HG02571 (cell line): ENCODE measurements around the gene MTF1.
"Not testable (repeated sequence)": the region's sequence is repeated elsewhere in the genome, so short reads cannot be mapped to it uniquely, and the experiment has no call there.

Experiments used
- ATAC-seq: cut with Tn5 transposase; IDR thresholded peaks from one replicate; pipeline ENCODE4 v1.9.1; 2021; ENCODE audit warnings: mild to moderate bottlenecking, moderate library complexity; ENCODE audit not compliant: unreplicated experiment

MTF1 gene

DNA sequence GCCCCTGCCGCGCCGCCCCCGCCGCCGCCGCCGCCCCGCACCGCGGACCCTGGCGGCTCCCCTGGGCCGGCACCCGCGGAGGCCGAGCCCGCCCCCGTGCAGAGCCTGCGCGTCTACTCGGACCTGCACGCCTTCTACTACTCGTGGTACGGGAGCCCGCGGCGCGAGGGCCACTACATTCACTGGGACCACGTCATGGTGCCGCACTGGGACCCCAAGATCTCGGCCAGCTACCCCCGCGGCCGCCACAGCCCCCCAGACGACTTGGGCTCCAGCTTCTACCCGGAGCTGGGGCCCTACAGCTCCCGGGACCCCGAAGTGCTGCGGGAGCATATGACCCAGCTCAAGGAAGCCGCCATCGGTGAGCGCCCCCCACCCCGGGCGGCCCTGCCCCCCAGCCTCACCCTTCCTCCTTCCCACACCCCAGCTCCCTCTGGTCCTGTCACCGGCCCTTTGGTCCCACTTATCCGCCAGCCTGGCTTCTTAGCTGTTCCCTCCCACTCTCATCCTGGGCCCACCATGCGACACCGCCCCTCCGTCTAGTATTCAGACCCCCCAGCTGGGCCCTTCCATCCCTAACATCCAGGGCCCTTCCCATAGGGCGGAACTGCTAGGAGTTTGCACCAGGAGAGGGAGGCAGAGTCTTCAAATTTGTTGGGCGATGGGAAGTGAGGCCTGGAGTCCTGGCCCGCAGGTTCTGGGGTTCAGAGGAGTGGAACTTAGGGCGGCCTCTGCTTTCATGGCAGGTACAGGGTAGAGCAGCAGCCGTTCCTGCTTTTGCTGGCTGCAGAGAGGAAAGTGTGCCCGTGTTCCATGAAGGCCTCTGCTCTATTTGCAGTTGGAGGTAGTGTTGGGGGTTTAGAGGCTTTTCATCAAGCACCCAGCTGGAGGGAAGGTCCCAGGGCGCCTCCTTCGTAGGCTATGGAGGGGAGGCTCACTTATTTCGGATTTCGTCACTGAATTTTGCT lies 64.7 kb downstream of the MTF1 start:
- no peak for ATAC-seq

GRCh38 chr1:37793773-37794371 lies 65.5 kb downstream of the MTF1 start, which contains the start of gene MANEAL:
TSS of gene MANEAL (plus strand) at chr1:37793847. CDS start at chr1:37794183, 336 bp downstream.
- ATAC-seq = no peak

GRCh38 chr1:37792943-37793686 lies 66.3 kb downstream of the MTF1 start:
- ATAC-seq = no peak

GRCh38 chr1:37782491-37782890 lies 76.9 kb downstream of the MTF1 start:
- no peak for ATAC-seq

- no peak for ATAC-seq
Observed at GRCh38 chr1:37778654-37779053, 80.7 kb downstream of the MTF1 start.

DNA sequence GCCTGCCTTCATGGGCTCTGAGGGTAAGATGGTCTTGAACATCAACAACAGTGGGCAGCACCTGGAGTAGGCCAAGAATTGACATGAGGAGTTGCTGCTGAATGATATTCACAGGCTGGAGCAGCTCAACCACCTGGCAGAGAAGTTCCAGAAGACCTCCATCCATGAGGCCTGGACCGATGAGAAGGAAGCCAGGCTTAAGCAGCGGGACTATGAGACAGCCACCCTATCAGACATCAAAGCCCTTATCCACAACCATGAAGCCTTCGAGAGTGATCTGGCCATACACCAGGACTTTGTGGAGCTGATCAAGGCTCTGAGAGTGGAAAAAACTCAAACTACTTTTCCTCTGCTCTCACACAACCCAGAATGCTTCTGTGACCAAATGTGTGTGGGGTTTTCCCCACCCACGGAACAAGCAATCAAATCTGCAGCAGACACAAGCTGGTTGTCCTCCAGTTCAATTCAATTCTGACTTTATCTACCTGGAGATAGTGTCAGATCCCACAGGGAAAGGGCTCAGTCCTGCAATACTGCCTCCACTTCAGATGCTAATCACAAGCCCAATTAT lies 82.4 kb downstream of the MTF1 start:
- ATAC-seq = no peak

DNA sequence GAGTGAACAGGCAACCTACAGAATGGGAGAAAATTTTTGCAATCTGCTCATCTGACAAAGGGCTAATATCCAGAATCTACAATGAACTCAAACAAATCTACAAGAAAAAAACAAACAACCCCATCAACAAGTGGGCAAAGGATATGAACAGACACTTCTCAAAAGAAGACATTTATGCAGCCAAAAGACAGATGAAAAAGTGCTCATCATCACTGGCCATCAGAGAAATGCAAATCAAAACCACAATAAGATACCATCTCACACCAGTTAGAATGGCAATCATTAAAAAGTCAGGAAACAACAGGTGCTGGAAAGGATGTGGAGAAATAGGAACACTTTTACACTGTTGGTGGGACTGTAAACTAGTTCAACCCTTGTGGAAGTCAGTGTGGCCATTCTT lies 88.0 kb downstream of the MTF1 start:
- ATAC-seq = not testable (repeated sequence)

- ATAC-seq = no peak
Observed at GRCh38 chr1:37767488-37767887, 91.9 kb downstream of the MTF1 start.

DNA sequence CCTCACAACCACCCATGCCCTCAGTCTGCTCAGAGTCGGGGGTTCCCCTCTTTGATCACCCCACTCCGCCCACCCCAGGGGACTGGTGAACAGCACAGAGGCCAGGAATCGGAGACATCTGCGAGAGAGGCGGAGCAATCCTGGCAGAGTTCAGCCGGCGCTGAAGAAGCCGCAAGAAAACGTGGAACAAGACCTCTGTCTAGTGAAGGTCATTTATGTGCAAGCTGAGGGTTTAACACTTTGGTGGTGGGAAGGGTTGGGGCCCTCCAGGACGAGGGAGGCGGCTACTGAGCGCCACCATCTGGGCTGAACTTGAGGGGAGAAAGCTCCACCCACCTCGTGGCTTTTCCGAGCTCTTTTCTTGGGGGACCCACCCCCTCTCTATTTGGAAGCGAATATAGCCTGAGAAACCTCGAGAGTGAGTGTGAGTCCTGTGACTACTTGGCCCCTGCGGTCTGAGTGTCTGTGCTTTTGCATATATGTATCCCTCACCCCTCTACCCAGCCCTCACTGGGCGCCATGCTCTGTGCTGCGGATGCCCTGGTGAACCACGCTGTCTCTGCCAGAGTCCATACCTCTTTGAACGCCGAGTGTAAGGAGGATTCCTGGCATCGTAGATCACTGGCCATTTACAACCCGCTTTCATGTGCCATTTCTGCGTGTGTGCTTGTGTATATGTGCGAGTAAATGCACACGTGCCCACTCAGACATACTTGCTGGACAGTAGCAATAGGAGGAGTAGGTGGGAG lies 93.3 kb downstream of the MTF1 start:
- ATAC-seq = no peak

- no peak for ATAC-seq
Observed at GRCh38 chr1:37764888-37765441, 94.4 kb downstream of the MTF1 start, which contains the start of gene EPHA10. TSS of gene EPHA10 (minus strand) at chr1:37765120. CDS start at chr1:37765066, 54 bp downstream.

- ATAC-seq = no peak
Observed at GRCh38 chr1:37764414-37764825, 95.0 kb downstream of the MTF1 start.

- no peak for ATAC-seq
Observed at GRCh38 chr1:37763791-37764413, 95.5 kb downstream of the MTF1 start.

GRCh38 chr1:37762516-37762915 lies 96.9 kb downstream of the MTF1 start:
- ATAC-seq = no peak

DNA sequence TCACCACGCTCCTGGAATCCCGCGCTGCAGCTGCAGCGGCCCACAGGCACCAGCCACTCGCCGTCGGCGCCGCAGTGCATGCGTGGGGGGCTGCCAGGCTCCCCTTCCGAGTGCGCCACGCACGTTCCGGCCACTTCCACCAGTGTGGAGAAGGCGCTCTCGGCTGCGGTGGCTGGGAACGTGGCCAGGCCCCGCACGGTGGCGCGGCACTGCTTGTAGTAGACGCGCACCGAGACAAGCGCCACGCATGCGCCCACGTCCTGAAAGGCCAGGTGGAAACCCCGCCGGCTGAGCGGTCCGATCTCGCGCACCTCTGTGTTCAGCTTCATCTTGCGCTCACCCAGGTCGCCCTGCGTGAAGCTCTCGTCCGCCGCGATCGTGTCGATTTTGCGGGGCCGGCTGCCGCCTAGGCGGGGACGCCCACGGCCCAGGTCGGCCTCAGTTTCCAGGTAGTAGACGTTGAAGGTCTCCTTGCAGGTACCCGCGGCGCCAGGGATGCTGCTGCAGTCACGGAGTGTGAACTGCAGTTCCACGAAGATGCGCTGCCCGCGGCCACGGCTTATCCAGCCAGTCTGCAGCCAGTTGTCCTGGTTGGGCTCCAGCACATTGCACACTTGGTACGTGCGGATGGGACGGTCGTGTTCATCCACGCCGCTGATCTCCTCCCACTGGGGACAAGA lies 97.8 kb downstream of the MTF1 start:
- no peak for ATAC-seq
